GM18499 (cell line): ENCODE results near the gene NLGN1.
A peak's percentile ranks its signal among the peaks of the same experiment; 100 is the strongest.
"Not testable (repeated sequence)": the region's sequence is repeated elsewhere in the genome, so short reads cannot be mapped to it uniquely, and the experiment has no call there.

Experiments
- ATAC-seq: cut with Tn5 transposase; IDR thresholded peaks from one replicate; pipeline ENCODE4 v1.9.1; 2021; ENCODE audit warnings: moderate number of reproducible peaks; ENCODE audit not compliant: insufficient read depth, unreplicated experiment

The NLGN1 gene

GRCh38 chr3:173429076-173429475, 31.5 kb downstream of the NLGN1 start:
- no peak for ATAC-seq

GRCh38 chr3:173429527-173429926, 32.0 kb downstream of the NLGN1 start:
- no peak for ATAC-seq

DNA sequence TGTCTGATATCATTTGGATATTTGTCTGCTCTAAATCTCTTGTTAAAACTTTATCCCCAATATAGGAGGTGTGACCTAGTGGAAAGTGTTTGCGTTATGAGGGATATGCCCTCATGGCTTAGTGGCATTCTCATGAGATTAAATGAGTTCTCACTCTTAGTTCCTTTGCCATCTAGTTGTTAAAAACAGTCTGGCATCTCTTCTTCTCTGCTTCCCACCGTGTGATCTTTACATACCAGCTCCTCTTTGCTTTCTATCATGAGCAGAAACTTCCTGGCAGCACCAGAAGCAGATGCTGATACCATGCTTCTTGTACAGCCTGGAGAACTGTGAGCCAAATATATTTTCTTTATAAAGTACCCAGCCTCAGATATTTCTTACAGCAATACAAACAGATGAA, 33.0 kb downstream of the NLGN1 start:
- no peak for ATAC-seq

DNA sequence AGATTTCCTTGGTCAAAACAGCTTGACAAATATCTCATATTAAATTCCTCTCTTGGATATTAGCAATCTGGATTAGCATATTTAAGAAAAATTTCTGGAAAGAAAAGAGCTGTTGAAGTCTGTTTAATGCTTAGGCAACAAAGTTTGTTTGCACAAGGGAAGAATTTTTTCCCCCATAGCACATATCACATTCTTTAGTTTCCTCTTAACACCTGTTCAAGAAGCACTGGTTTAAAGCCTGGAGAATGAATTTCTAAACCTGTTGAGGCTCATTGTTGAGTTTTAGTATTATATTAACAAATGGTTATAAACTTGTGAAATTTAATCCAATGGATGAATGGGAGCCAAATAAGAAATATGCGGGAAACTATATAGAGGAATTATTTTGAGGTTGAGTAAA, 41.5 kb downstream of the NLGN1 start:
- ATAC-seq, result no peak

GRCh38 chr3:173440514-173440913, 43.0 kb downstream of the NLGN1 start:
- no peak for ATAC-seq

- not testable (repeated sequence) for ATAC-seq
Measured at GRCh38 chr3:173451561-173451960, 54.0 kb downstream of the NLGN1 start.

- no peak for ATAC-seq
Measured at GRCh38 chr3:173463250-173463649, 65.7 kb downstream of the NLGN1 start.

- no peak for ATAC-seq
Measured at GRCh38 chr3:173465112-173465511, 67.6 kb downstream of the NLGN1 start.

DNA sequence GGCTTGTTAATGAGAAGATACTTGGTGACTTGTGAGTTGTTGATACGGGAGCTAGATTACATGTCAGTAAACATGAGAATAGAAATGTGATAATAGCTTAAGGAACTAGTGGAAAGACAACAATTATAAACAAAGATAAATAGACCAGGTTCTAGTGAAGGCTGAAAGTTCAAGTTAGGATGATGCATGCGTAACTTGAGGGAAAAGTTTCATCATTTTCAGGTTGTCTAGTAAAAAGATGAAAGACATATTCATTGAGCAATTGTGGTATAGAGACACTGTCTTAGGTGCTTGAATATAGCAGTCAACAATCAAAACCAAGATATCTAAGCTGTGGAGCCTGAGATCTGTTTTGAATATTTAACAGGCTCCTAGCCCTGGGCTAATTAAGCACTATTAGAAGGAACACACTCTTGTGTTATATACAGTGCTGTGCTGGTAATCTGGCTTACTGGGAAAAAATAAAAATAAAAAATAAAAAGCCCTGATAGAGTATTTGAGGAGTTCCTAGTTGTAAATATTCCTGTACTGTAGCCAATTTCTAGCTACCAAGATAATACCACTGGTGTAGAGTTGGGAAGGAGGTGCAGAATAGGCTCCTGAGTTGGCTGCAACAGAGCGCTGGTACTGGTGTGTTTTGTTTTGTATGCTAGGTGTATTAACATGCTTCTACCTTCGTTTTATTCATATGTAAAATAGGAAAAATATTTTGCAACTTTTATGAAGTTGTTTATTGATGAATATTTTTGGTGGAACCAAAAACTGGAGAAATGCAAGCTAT, 68.5 kb downstream of the NLGN1 start:
- no peak for ATAC-seq

DNA sequence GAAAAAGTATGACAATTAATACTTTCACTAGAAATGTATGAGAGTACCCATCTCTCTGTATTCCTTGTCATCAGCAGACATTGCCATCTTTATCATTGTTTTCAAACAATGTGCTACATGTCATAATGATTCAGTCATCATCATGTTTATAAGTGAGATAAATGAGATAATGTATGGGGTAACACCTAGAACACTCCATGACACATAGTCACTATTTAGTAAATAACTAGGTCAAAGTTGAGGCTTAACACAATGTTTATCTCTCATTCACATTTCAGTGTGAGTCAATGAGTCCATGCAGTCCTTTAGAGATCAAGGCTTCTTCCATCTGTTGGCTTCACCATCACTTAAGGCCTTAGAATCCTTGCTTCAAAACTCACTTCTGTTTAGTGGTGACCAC, 70.0 kb downstream of the NLGN1 start:
- ATAC-seq, result no peak

- no peak for ATAC-seq
Measured at GRCh38 chr3:173473237-173473636, 75.7 kb downstream of the NLGN1 start.

DNA sequence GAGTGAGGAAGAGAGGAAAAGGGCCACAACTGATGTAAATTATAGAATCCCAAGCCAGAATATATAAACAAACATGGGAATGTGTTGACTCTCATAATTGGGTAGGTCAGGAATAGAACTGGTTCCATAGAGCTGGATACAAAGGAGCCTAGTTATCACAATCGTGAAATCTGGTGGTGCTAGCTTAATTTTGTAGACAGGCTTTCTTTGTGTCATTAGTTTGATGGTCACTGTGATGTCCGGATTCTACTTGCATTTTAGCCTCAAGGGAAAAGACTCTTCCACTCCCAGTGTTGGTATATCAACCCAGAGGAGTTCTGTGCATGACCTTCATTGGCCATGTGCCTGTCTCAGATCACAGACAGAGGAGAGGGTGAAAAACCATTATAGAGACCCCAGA, 81.8 kb downstream of the NLGN1 start:
- ATAC-seq, result no peak

DNA sequence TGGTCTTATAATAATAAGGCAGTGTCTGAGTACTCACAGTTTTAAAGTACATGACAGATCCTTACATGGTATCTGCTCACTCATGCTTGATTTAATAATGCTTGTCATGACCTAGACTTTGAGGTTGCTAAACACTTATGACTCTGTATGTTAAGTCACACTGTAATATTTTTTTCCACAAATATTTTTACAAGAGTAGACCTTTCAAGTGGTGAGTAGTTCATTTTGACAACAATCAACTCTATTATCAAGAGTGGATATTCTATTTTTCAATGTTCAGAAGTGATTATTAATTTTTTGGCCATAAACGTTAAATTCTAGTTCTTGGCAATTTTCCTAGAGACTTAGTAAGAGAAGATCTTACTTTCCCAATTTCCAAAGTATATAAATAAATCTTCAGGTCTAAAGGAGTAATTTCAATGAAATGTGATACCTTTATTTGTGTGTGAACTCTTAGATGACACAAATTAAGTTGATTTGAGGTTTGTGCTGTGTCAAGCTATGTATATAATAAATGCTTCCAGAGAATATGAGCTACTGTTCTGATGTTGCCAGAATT, 104.5 kb downstream of the NLGN1 start:
- no peak for ATAC-seq

GRCh38 chr3:173502983-173503568, 105.5 kb downstream of the NLGN1 start:
- ATAC-seq, result no peak

GRCh38 chr3:173510565-173510964, 113.0 kb downstream of the NLGN1 start:
- no peak for ATAC-seq

GRCh38 chr3:173513123-173513522, 115.6 kb downstream of the NLGN1 start:
- peak; percentile 85 for ATAC-seq

- ATAC-seq, result no peak
Measured at GRCh38 chr3:173529062-173529711, 131.6 kb downstream of the NLGN1 start.

- ATAC-seq, result no peak
Measured at GRCh38 chr3:173531602-173532001, 134.1 kb downstream of the NLGN1 start.

DNA sequence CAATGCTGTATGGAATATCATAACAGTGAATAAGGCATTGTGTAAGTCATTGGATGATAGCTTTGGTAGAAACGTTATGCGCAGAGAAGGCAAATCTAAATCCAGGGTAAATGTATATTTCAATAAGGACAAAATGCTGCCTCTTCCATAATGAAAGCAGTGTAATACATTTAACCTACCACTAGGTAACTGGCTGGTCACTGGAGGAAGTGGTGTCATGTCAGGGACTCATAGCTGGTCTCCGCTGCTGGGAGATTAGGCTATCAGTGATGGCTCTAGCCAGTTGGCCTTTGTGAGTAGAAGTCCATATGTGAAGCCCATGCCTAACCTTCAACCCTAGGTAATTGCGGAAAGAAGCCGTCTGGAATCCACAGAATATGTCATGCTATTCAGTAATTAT, 140.9 kb downstream of the NLGN1 start:
- ATAC-seq, result no peak

DNA sequence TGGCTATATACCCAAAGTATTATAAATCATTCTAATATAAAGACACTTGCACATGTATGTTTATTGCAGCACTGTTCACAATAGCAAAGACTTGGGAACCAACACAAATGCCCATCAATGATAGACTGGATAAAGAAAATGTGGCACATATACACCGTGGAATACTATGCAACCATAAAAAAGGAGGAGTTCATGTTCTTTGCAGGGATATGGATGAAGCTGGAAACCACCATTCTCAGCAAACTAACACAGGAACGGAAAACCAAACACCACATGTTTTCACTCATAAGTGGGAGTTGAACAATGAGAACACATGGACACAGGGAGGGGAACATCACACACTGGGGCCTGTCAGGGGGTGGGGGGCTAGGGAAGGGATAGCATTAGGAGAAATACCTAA, 148.0 kb downstream of the NLGN1 start:
- not testable (repeated sequence) for ATAC-seq

- ATAC-seq, result no peak
Measured at GRCh38 chr3:173547070-173547469, 149.5 kb downstream of the NLGN1 start.
